HuH-7.5 (cell line): Measurements from ENCODE around the gene DYDC2.
"Not testable (repeated sequence)": the region's sequence is repeated elsewhere in the genome, so short reads cannot be mapped to it uniquely, and the experiment has no call there.

Experiments used
- DNase-seq: peaks from one replicate; pipeline ENCODE4 v3.0.0; 2011; ENCODE audit warnings: low spot score

Gene DYDC2, protein sequence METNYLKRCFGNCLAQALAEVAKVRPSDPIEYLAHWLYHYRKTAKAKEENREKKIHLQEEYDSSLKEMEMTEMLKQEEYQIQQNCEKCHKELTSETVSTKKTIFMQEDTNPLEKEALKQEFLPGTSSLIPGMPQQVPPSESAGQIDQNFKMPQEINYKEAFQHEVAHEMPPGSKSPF

GRCh38 chr10:80356563-80356988 lies at the start of gene DYDC2, which contains the start of gene DYDC1:
Gene DYDC2, plus strand, starts transcription at chr10:80356781. Its CDS starts 5,663 bp downstream, at chr10:80362444.
Gene DYDC1, minus strand, starts transcription at chr10:80356755. Its CDS starts 4,154 bp downstream, at chr10:80352601.
- no peak for DNase-seq

- DNase-seq: no peak
These were observed 43.1 kb upstream of the DYDC2 start for GRCh38 chr10:80313523-80313922.

- no peak for DNase-seq
These were observed 41.2 kb upstream of the DYDC2 start for GRCh38 chr10:80315391-80315790.

GRCh38 chr10:80318742-80319141 lies 37.8 kb upstream of the DYDC2 start:
- DNase-seq: no peak

GRCh38 chr10:80319318-80319717 lies 37.3 kb upstream of the DYDC2 start:
- no peak for DNase-seq

DNA sequence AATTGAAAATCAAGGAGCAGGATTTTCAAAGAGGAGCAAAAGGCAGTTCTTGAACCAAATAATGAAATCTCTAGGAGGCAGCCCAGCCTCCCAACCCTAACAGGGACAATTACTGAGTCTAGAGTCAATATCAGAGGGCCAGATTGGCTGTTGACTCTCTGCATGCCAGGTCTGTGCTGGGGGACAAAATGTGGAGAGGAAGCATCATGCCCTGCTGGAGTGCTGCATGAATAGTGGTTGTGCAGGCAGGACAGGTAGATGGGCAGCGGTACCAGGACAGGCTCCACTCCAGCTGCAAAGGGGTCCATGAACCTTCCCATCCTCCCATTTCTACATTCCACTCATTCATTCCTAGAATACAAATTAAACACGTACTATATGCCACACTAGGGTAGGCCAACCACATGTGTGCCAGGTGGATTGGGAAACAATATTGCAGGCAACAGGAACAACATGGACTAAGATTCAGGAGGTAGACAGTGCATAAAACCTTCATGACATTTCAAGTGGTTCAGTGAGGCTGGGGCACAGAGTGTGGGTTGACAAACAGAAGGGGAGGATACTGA lies 36.8 kb upstream of the DYDC2 start:
- DNase-seq: no peak

- peak; percentile 24 for DNase-seq
These were observed 36.2 kb upstream of the DYDC2 start for GRCh38 chr10:80320377-80320776.

DNA sequence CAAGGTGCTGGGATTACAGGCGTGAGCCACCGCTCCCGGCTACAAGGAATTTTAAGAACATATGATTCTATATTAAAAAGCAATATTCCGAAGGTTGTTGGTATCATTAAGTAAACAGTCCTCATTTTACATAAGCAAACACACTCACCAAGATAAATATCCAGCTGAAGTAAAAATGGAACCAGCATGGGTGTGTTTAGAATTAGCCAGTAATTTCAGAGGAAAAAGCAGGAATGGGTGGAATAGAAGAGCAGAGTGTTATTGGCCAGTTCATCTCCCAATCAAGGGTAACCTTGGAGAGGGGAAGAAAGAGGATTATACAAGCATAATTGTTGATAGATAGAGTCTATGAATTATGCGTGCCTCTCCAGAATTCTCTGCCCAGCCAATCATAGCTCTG lies 35.4 kb upstream of the DYDC2 start:
- no peak for DNase-seq

DNA sequence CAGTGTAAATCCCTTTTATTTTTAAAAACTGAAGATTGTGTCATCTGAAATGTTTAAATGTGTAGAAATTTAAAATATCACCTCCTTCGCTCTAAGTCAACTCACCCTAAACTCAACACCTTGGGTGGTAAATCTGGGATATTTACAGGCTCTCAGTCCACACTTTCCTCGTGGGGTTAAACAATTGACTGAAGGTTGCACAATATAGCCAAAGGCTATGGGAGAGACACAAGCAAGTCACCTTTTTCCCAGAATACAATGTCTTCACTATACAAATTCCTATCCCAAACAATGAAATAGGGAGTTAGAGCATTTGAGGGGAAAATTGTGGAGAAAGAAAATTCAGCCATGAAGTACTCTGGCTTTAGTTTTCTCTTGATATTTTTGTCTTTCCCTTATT lies 34.4 kb upstream of the DYDC2 start:
- no peak for DNase-seq

DNA sequence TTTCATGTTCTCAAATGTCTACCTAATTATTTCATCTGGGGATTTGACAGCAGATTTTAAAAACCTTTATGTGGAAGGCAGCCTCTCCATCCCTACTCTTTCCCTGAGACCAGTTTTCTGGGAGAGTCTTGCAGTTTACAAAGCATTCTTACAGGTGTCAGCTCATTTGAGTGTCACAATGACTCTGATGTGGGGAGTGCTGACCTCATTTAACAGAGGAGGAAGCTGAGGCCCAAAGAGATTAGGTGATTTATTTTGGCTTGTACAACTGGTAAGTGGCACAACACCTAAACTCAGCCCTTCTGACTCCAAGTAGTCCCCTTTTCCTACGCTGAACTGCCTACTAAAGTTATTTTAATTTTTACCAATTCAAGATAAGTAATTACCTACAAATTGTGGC lies 33.9 kb upstream of the DYDC2 start:
- DNase-seq: no peak

DNA sequence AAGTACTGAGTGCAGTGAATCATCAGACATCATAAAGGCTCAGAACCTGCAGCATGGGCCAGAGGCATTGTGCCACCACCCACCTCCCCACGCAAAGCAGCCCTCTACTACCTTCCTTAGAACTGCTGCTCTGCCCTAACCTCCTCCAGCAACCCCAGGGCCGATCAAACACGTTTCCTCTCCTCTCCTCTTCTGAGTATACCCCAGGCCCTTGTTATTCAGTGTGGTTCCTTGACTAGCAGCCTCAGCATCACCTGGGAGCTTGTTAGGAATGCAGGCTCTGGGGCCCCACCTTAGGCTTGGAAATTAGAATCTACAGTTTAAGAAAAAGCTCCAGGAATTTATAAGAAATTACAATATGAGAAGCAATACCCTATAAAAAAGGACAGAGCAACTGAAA lies 33.3 kb upstream of the DYDC2 start:
- DNase-seq: no peak

DNA sequence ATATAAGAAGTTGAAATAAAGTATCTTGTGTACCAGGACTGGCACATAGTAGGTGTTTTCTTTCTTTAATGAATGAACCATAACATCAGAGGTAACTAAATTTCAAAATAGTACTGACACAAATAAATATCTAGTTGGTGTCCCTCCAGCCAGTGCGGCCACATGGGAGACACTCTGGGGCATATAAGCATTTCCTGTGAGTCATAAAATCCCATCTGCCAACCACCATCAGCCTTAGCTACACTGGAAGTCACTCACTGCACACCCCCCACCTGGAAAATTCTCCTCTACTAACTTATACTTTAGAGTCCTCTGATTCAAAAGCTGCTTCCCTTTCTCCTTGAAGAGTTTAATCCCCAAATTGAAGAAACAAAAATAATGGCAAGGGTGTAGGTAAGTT lies 32.5 kb upstream of the DYDC2 start:
- DNase-seq: no peak

DNA sequence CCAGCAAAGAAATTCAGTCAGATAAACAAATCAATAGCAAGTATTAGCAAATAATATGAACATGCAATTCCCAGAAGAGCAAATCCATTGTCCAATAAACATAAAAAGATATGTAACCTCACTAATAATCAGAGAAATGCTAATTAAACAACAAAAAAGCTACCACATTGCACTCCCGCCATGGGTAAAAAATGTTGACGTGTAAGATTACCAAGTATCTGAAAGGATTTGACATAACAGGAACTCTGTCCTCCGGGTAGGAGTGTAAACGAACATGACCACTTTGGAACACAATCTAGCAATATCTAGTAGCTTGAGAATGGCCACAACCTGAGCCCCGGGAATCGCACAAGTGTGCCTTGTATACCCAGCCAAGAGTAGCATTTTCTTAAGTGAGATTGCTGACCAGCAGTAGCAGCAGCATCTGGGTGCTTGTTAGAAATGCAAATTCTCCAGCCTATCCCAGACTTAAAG lies 31.7 kb upstream of the DYDC2 start:
- no peak for DNase-seq

DNA sequence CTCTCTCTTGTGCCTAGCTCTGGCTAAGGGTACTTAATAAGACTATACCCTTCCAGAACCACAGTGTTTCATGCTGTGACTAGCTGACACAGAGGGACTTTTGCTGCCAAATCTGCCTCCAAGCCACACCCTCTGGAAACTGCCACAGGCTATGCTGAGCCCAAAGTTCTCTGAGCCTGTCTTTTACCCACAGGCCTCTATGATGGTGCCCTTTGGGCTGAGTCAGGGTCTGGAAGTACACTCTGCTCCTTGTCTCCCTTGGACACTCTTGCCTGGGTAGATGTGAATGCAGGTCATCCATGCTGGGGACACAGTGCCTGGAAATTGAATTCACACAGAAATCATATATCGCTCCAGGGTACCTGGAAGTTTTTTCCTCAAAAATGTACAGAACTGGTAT lies 22.6 kb upstream of the DYDC2 start:
- no peak for DNase-seq

DNA sequence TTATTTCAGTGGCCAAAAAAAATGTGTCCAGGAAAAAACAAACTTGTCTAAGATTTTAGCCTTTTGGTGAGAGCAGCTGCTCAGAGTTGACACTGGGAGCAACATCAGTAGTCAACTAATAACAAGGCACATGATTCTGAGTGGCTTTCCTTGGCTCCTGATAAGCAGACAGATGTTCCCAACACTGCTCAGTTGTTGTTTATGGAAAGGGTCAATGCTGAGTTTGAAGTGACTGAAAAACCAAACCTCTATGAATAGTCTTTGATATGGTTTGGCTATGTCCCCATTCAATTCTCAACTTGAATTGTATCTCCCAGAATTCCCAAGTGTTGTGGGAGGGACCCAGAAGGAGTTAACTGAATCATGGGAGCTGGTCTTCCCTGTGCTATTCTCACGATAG lies 12.3 kb upstream of the DYDC2 start:
- no peak for DNase-seq

DNA sequence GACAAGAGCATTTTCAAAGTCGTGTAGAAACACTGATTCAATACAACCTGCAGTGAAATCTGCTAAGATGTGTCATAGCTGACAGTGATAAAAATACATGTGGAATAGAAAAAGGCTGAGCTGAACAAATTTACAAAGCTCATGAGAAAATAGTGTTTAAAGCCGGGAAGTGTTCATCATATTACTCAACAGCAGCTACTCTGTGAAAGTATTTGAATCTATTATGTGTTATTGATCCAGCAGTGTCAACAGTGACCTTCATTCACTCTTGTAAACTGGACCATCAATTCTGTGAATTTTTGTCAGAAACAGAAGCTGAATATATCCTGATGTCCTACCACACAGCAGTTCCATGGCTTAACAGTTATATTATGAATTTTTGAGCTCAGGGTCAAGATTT lies 11.7 kb upstream of the DYDC2 start:
- DNase-seq: peak; percentile 34

- no peak for DNase-seq
These were observed 6.3 kb upstream of the DYDC2 start for GRCh38 chr10:80350251-80350650.

GRCh38 chr10:80351220-80351619 lies 5.4 kb upstream of the DYDC2 start:
- DNase-seq: no peak

GRCh38 chr10:80356989-80357850 lies 639 bp downstream of the DYDC2 start:
- DNase-seq: no peak

- no peak for DNase-seq
These were observed 1.2 kb downstream of the DYDC2 start for GRCh38 chr10:80357851-80358125.

GRCh38 chr10:80358925-80359324 lies 2.3 kb downstream of the DYDC2 start:
- not testable (repeated sequence) for DNase-seq

GRCh38 chr10:80359644-80360043 lies 3.1 kb downstream of the DYDC2 start:
- DNase-seq: no peak

- no peak for DNase-seq
These were observed 8.9 kb downstream of the DYDC2 start for GRCh38 chr10:80365510-80365909.
